Colonic mucosa (tissue), 4 donors: ENCODE results near the gene GORASP2. TPM values are rescaled to one million over a fixed set of nuclear protein-coding genes. Genes with fewer than 3 reads are reported as not detected.

ENCODE experiments used
- DNase-seq: peaks from one replicate; pipeline ENCODE4 v3.0.0-alpha.2; 2020
- H3K27ac ChIP-seq: fragments of 200-600 bp; one replicate; pipeline ENCODE4 v1.8.0; 2021
- H3K27me3 ChIP-seq: fragments of 200-600 bp; one replicate; pipeline ENCODE4 v1.8.0; 2021
- H3K36me3 ChIP-seq: fragments of 200-600 bp; one replicate; pipeline ENCODE4 v1.8.0; 2021
- H3K4me1 ChIP-seq: fragments of 200-600 bp; one replicate; pipeline ENCODE4 v1.8.0; 2021; ENCODE audit warnings: mild to moderate bottlenecking
- H3K4me3 ChIP-seq: fragments of 200-600 bp; one replicate; pipeline ENCODE4 v1.8.0; 2021
- H3K9ac ChIP-seq, 2 donors: one replicate each; pipeline ENCODE4 v1.7.0; 2013; ENCODE audit warnings: control low read depth in 2 of 2, low read depth in 2 of 2, low read length in 2 of 2
- H3K9me3 ChIP-seq: fragments of 200-600 bp; one replicate; pipeline ENCODE4 v1.8.0; 2021
- intact Hi-C: fragments of 100-400 bp; cut with DNase I; formaldehyde crosslinking; loops from one replicate; pipeline ENCODE4 v1.14.1; 2022
- total RNA-seq, 2 donors: library from RNA; stranded (reverse); fragmentation: NEBNext Ultra II Directional in 1 of 2; extraction: Animal tissue kit (Norgen Biotek cat#: 25700) in 1 of 2; gene quantifications; one replicate each; pipeline ENCODE4 v1.2.1, GENCODE V29; 2021
- TF ChIP-seq, protein P1 (sequence below): fragments of 200-600 bp; IDR thresholded peaks from one replicate; pipeline ENCODE4 v1.8.0; 2022; ENCODE audit warnings: antibody characterized with exemption, mild to moderate bottlenecking
- donor health status: healthy.
- donor health status: DM: no; HTN: no; CAD: no.
- donor health status: DM: no; HTN: no; CAD: no.

The GORASP2 gene
- total RNA-seq, 2 donors from 2014 or later, result 78.4 to 79.8 TPM

DNA sequence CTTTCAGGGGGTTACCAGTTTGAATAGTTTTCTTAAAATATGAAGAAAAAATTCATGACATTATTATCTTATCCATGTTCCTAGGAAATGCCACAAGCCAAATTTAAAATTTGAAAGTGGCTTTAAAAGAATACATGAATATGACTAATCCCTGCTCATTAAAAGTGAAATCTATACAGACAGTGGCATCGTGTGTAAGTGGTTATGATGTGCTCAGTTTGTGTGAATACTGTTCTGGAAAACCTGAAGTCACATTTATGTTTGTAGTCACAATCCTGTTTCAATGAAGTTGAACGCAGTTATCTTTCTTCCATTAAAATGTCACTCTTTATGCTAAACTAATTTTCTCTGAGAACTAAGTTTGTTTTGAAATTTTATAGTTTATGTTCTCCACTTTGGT is 75.8 kb downstream of the GORASP2 start:
- H3K27me3 ChIP-seq, result no peaks in the 10 kb centered on the region
- TF ChIP-seq, protein P1, sequence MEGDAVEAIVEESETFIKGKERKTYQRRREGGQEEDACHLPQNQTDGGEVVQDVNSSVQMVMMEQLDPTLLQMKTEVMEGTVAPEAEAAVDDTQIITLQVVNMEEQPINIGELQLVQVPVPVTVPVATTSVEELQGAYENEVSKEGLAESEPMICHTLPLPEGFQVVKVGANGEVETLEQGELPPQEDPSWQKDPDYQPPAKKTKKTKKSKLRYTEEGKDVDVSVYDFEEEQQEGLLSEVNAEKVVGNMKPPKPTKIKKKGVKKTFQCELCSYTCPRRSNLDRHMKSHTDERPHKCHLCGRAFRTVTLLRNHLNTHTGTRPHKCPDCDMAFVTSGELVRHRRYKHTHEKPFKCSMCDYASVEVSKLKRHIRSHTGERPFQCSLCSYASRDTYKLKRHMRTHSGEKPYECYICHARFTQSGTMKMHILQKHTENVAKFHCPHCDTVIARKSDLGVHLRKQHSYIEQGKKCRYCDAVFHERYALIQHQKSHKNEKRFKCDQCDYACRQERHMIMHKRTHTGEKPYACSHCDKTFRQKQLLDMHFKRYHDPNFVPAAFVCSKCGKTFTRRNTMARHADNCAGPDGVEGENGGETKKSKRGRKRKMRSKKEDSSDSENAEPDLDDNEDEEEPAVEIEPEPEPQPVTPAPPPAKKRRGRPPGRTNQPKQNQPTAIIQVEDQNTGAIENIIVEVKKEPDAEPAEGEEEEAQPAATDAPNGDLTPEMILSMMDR, result no peak
- H3K36me3 ChIP-seq, result peaks cover 10% of the 10 kb centered on the region
- intact Hi-C loops, result no loop called here
- H3K9ac ChIP-seq, result no peak overlapping the region
- no peak for DNase-seq
- no peaks in the 10 kb centered on the region for H3K4me1 ChIP-seq
- H3K4me3 ChIP-seq, result no peak overlapping the region
- H3K9me3 ChIP-seq, result no peaks in the 10 kb centered on the region
- no peak overlapping the region for H3K27ac ChIP-seq

DNA sequence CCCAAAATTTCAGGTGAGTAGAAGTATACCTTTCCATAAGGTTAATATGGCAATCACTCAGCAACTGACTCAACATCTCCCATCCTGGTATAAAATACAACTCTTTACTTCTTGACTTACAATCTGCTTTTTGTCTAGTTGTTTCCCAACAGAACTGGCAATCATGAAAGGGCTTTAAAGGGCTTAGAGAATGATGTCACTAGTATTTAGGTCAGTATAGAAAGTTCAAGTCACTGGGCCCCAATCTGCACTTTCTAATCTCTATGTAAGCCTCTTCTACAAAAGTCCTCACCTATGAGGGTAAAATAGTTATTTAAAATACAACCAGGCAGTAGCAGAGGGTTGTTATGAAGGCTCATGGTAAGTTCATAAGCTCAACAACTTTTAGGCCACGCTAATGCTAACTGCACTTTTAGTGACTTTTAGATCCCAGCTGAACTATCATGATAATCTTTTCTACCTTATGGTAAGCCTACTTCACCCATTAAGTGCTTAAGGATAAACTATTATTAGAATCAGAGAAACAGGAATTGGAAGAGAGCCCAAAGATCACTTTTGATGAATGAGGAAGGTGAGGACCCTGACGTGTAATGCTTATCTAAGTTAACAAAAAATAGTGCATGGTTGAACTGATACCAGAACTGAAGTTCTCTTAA is 79.6 kb downstream of the GORASP2 start:
- Histone ChIP-seq H3K4me1 (no peaks in the 10 kb centered on the region), H3K27ac (no peak overlapping the region), H3K27me3 (no peaks in the 10 kb centered on the region), H3K4me3 (no peak overlapping the region), H3K36me3 (peaks cover 10% of the 10 kb centered on the region), H3K9me3 (no peaks in the 10 kb centered on the region), H3K9ac (no peak overlapping the region)
- no peak for DNase-seq
- intact Hi-C loops, result no loop called here
- TF ChIP-seq, protein P1, result no peak

DNA sequence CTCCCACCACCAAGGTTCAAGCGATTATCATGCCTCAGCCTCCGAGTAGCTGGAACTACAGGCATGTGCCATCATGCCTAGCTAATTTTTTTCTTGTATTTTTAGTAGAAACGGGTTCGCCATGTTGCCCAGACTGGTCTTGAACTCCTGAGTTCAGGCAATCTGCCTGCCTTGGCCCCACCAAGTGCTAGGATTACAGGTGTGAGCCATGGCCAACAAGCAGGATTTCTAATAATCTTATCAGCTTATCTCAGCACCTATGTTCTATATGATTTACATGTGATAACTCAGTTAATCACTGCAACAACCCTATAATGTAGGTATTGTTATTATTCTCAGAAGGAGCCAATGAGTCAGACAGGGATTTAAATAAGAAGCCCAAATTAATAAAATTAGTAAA is 80.3 kb downstream of the GORASP2 start:
- H3K9ac ChIP-seq, result no peak overlapping the region
- no peak overlapping the region for H3K27ac ChIP-seq
- no peaks in the 10 kb centered on the region for H3K27me3 ChIP-seq
- H3K4me3 ChIP-seq, result no peak overlapping the region
- TF ChIP-seq, protein P1, result no peak
- peaks cover 7% of the 10 kb centered on the region for H3K36me3 ChIP-seq
- H3K4me1 ChIP-seq, result no peaks in the 10 kb centered on the region
- H3K9me3 ChIP-seq, result no peaks in the 10 kb centered on the region
- no peak for DNase-seq
- intact Hi-C loops, result no loop called here

DNA sequence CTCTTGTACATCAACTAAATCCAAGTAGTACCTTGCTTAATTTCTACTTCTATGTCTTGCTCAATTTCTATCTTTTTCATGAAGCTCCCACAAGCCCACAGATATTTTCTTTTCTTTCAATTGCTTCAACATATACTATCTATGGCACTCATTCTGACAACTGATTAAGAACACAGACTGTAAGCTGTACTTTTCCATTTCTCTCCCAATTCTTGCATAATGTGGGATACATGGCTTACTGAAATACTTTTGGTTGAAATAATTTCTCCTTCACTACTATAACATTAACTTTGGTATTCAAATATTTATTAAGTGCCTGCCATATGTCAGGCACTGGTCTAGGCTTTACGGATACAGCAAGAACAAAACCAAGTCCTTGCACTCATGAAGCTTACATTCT is 84.8 kb downstream of the GORASP2 start:
- H3K4me3 ChIP-seq, result no peak overlapping the region
- intact Hi-C loops, result no loop called here
- no peak overlapping the region for H3K9ac ChIP-seq
- no peaks in the 10 kb centered on the region for H3K36me3 ChIP-seq
- DNase-seq, result no peak
- H3K27me3 ChIP-seq, result no peaks in the 10 kb centered on the region
- TF ChIP-seq, protein P1, result no peak
- H3K9me3 ChIP-seq, result no peaks in the 10 kb centered on the region
- no peak overlapping the region for H3K27ac ChIP-seq
- no peaks in the 10 kb centered on the region for H3K4me1 ChIP-seq

DNA sequence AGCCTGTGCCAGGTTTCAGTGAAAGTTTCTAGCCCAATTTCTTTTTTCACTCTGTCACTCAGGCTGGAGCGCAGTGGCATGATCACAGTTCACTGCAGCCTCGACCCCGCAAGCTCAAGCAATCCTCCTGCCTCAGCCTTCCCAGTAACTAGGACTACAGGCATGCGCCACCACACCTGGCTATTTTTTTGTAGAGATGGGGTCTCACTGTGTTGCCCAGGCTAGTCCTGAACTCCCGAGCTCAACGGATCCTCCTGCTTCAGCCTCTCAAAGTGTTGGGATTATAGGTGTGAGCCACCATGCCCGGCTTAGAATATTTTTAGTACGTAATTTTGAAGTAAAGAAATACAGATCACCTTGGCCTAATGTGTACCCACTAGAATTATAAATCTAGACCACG is 87.1 kb downstream of the GORASP2 start:
- no peak overlapping the region for H3K9ac ChIP-seq
- no peaks in the 10 kb centered on the region for H3K27me3 ChIP-seq
- H3K27ac ChIP-seq, result no peak overlapping the region
- intact Hi-C loops, result no loop called here
- no peaks in the 10 kb centered on the region for H3K4me1 ChIP-seq
- H3K4me3 ChIP-seq, result no peak overlapping the region
- no peaks in the 10 kb centered on the region for H3K36me3 ChIP-seq
- TF ChIP-seq, protein P1, result no peak
- no peak for DNase-seq
- H3K9me3 ChIP-seq, result no peaks in the 10 kb centered on the region

Other genes starting within 250 kb of the GORASP2 start
- gene SP5, start 213.9 kb upstream of the GORASP2 start, total RNA-seq, result 1 to 10 TPM; 1.2 to 3.5 TPM
- not detected for gene ERICH2, start 158.9 kb upstream of the GORASP2 start, total RNA-seq
- gene GAD1, start 112.4 kb upstream of the GORASP2 start, total RNA-seq, result under 1 TPM in 1 of 2 donors, not detected in 1; 0.10 TPM
- 10 to 100 TPM; 69.5 to 82.8 TPM for gene TLK1, start 231.6 kb downstream of the GORASP2 start, total RNA-seq